Measurements from ENCODE around the gene PTPRQ.

PTPRQ gene

GRCh38 chr12:80565271-80565670 is 121.2 kb downstream of the PTPRQ start:
- DNase-seq = no peak

DNA sequence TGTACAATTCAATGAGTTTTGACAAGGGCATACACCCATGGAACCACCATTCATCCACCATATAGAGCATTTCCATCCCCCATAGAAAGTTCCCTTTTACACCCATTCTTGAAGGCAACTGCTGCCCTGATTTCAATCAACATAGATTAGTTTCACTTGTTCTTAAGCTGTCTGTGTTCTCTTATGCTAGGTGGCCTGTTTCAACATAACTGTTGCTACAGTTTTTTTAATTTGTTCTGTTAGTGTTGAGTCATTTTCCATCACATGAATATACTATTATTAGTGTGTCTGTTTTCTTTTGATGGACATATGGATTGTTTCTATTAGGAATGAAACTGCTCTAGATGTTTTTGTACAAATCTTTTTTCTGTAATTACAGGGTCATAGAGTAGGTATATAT is 123.4 kb downstream of the PTPRQ start:
- DNase-seq = no peak

DNA sequence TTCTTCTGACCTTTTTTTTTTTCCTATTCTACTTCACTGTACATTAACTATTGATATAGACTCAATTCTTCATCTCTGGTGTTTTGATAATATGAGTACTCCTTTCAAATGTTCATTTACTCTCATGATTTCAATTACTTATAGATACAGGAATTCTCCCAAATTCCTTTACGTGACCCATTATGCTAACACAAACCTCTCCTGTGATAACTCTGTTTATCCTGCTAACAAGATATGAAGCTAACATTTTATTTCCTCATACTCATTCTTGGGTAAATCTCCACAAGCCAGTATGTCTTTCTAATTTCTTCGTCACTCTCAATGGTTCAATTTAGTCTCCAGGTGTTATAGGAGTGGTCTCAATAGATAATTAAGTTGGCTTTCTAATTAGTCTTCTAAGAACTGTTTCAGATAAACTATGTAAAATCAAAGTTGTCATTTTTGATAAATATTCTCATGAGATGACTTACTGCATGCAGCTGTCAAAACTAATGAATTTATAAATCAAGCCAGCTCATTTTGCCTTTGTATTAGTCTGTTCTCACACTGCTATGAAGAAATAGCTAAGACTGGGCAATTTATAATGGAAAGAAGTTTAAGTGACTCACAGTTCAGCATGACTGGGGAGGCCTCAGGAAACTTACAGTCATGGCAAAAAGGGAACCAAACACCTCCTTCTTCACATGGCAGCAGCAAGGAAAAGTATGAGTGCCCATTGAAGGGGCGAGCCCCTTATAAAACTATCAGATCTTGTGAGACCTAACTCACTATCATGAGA is 132.8 kb downstream of the PTPRQ start:
- DNase-seq = no peak

DNA sequence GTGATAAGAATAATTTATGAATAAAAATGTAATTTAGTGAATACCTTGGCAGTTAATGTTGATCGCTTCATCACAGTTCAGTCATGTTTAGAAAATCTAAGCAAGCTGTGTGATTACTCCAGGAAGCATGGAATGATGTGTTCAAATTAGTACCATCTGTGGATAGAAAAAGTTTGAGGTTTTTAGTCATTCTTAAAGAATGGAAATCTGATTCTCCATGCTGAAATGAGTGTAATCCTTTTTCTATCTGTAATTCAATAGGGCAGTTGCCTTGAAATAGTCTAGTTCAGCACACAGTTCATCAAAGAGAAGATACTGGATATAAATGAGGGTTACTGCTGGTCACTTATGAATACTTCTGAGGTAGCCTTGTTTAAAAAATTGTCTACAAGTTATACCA is 136.2 kb downstream of the PTPRQ start:
- no peak for DNase-seq

- no peak for DNase-seq
Measured at GRCh38 chr12:80581783-80582182, 137.7 kb downstream of the PTPRQ start.

- DNase-seq = no peak
Measured at GRCh38 chr12:80582431-80582830, 138.4 kb downstream of the PTPRQ start.

GRCh38 chr12:80589077-80589476 is 145.0 kb downstream of the PTPRQ start:
- no peak for DNase-seq

GRCh38 chr12:80590085-80590484 is 146.1 kb downstream of the PTPRQ start:
- DNase-seq = no peak

- DNase-seq = no peak
Measured at GRCh38 chr12:80593766-80594165, 149.7 kb downstream of the PTPRQ start.

DNA sequence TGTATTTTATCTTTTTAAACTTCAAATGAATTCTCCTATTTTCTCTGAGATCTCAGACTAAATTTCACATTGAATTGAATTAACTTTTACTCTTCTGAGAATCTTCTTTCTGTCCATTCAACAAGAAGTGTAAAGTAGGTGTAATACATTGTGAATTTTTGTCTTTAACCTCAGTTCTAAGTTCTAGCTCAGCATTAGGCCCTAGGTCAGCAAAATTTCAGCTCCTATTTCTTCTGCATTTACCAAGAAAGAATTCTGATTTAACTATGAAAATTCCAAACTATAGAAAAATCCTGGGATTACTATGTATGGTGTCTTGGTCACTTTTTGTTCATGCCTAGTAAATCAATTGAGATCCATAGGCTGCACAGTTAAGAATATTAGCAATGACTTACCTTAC is 152.5 kb downstream of the PTPRQ start:
- no peak for DNase-seq

DNA sequence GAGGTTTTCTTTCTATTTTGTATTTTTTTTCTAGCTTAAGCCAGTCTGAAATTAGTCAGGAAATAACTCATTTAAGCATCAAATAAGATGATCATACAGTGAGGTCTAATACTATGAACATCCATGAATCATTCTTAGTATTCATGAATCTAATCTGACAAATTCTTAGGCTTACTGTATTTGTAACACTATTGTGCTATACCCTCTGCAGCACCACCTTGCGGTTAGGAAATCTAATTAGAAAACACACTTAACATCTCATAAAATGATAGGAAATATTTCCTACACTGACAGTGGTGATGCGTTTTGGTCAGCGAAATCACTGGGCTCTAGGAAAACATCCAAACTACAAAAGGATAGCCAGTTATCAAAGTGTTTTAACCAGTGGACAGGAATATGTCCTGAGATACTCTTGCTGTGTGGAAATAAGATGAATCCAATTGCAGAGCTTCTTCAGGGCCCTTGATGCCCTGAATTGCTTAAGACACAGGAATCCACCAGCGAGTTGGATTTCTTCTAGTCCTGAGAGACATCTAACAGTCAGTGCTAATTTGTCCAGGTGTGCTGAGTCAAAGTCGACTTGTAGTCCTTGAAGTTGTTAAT is 154.1 kb downstream of the PTPRQ start:
- no peak for DNase-seq

DNA sequence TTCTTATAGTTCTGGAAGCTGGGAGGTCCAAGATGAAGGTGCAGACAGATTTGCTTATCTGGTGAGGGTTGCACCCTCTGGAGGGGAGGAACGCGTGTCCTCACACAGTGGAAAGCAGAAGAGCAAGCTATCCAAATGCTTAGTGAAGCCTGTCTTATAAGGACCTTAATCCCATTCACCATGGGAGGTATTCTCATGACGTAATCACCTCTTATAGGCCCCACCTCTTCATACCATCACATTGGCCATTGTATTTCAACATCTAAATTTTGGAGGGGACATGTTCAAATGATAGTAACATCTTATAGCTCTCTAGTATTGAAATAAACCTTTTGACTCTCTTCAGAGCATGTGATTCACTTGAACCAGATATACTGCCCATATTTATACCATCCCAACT is 158.4 kb downstream of the PTPRQ start:
- DNase-seq = no peak

GRCh38 chr12:80607361-80608135 is 163.5 kb downstream of the PTPRQ start:
- DNase-seq = no peak

GRCh38 chr12:80617733-80618132 is 173.7 kb downstream of the PTPRQ start:
- no peak for DNase-seq

- DNase-seq = no peak
Measured at GRCh38 chr12:80620281-80620680, 176.2 kb downstream of the PTPRQ start.

- no peak for DNase-seq
Measured at GRCh38 chr12:80622271-80622670, 178.2 kb downstream of the PTPRQ start.

DNA sequence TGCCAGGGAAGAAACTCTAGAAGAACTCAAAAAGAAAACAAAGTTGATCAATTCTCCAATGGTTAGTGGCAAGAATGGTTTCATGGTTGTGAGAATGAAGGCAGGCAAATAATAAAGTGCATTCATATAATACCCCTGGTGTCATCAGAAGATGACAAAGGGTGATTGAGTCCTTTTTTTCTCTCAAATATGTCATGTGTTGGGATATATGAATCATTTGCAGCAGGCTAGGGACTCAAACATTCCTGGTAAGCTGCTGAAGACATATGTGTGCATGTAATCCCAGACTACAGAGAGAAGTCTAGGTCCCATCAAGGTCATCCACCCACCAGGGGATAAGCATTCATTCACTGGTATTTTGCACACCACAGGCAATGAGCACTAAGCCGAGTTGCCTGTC is 181.0 kb downstream of the PTPRQ start:
- no peak for DNase-seq

DNA sequence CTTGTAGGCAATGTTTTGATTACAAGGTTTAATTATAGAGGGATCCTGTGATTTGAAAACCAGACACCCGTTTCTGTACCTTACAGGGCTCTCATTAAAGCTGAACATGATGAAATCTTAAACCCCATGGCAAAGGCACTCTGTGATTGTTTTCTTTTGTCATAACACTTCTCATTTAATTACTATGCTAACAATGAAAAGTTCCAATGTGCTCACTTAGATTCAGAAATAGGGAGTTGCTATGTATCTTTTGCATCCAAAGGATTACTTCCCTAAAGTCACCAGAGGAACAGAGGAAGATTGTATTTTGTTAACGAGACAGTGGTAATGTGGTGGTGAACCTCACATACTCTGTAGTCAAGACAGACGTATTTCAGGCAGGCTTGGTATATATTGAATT is 181.9 kb downstream of the PTPRQ start:
- no peak for DNase-seq

- DNase-seq = no peak
Measured at GRCh38 chr12:80627782-80628181, 183.7 kb downstream of the PTPRQ start.

DNA sequence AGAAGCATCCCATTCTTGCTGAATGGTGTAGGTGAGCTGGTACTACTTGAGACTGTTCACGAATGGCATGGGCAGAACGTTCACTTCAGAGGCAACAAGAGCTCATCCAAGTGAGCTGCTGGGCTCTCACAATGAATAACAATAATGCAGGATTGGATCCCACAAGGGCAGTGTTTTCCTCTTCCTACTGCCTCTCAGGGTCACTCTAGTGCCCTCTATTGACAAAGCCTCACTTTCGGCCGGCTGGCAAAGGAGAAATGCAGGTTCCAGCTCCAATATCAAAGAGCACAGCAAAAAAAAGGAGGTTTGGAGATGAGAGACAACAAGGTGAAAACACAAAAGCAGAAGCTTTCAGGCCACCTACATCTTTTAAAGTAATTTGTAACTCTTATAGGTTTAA is 188.8 kb downstream of the PTPRQ start:
- no peak for DNase-seq

DNA sequence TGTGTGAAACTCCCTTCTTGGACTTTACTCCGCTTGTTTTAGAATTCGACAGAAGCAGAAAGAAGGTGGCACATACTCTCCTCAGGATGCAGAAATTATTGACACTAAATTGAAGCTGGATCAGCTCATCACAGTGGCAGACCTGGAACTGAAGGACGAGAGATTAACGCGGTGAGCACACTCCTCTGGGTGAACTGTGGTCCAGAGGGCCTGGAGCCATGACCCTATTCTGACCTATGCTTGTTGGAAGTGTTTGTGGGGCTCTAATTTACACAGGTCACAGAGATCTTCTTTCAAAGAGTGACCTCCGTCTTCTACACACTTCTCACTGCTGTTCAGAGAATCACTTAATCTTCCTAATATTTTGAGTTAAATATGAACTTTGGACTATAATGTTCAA is 190.9 kb downstream of the PTPRQ start:
- no peak for DNase-seq

DNA sequence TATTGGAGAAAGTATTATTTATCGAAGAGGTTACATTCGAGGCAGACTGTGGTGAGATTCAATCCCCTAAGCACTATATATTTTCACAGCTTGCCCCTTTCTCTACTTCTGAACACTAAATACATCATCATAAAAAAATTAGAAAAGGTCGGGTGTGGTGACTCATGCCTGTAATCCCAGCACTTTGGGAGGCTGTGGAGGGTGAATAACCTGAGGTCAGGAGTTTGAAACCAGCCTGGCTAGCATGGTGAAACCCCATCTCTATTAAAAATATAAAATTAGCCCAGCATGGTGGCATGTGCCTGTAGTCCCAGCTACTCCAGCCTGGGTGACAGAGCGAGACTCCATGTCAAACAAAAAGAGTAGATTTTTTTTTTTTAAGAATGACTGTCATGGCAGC is 192.8 kb downstream of the PTPRQ start:
- no peak for DNase-seq

- DNase-seq = no peak
Measured at GRCh38 chr12:80641936-80642335, 197.9 kb downstream of the PTPRQ start.

- DNase-seq = no peak
Measured at GRCh38 chr12:80643961-80644360, 199.9 kb downstream of the PTPRQ start.
